Sigmoid colon (tissue), 7 donors: Measurements from ENCODE around the gene POU6F2. TPM values are rescaled to one million over a fixed set of nuclear protein-coding genes. Genes with fewer than 3 reads are reported as not detected.

ENCODE experiments used
- DNase-seq: peaks from one replicate; pipeline ENCODE4 v3.0.0-alpha.2; 2019
- H3K27ac ChIP-seq, 4 donors: fragments of 200-600 bp; sonication (generic); one replicate each; pipeline ENCODE4 v1.5.1; 2016 to 2019; ENCODE audit warnings: mild to moderate bottlenecking in 1 of 4
- H3K27me3 ChIP-seq, 3 donors: fragments of 200-600 bp; sonication (generic); one replicate each; pipeline ENCODE4 v1.5.1; 2019; ENCODE audit warnings: mild to moderate bottlenecking in 1 of 3
- H3K36me3 ChIP-seq, 4 donors: fragments of 200-600 bp; sonication (generic); one replicate each; pipeline ENCODE4 v1.5.1; 2016 to 2019
- H3K4me1 ChIP-seq, 4 donors: fragments of 200-600 bp; sonication (generic); one replicate each; pipeline ENCODE4 v1.5.1; 2017 to 2019
- H3K4me3 ChIP-seq, 4 donors: fragments of 200-600 bp; sonication (generic); one replicate each; pipeline ENCODE4 v1.5.1; 2017 to 2019; ENCODE audit warnings: mild to moderate bottlenecking in 2 of 4, moderate library complexity in 1 of 4
- H3K9me3 ChIP-seq, 4 donors: fragments of 200-600 bp in 3 of 4; sonication (generic) in 3 of 4; one replicate each; pipeline versions ENCODE4 v1.5.1 to v1.6.1; 2013 to 2019
- EP300 ChIP-seq, 4 donors: sonication (generic); formaldehyde crosslinking; IDR thresholded peaks; one replicate each; pipeline ENCODE4 v1.6.1; 2017; ENCODE audit warnings: antibody characterized with exemption in 4 of 4
- POLR2A ChIP-seq, 2 donors: fragments of 450-650 bp; IDR thresholded peaks; one replicate each; pipeline ENCODE4 v1.6.1; 2016; ENCODE audit warnings: antibody characterized with exemption in 2 of 2, mild to moderate bottlenecking in 2 of 2, moderate library complexity in 2 of 2
- POLR2AphosphoS5 ChIP-seq, 4 donors: sonication (generic); formaldehyde crosslinking; IDR thresholded peaks; one replicate each; pipeline ENCODE4 v1.6.1; 2017; ENCODE audit warnings: antibody characterized with exemption in 4 of 4
- WGBS, 2 donors: extraction: QIAGEN DNeasy Blood & Tissue Kit; methylation state at CpG; one replicate each; pipeline ENCODE4 v1.1.7; 2013; 5-methylcytosine and 5-hydroxymethylcytosine counted together
- intact Hi-C: fragments of 100-400 bp; cut with DNase I; formaldehyde crosslinking; loops from one replicate; pipeline ENCODE4 v1.15.1; 2023
- polyA plus RNA-seq, 3 donors: library from polyadenylated mRNA; stranded (reverse); fragments of 200-250 nt; gene quantifications; one replicate each; pipeline ENCODE4 v1.2.3, GENCODE V29; 2013
- total RNA-seq, 4 donors: library from RNA; depleted of rRNA; stranded (reverse); fragments of >200 nt; gene quantifications; one replicate each; pipeline ENCODE4 v1.1.0, GENCODE V29; 2016
- TF ChIP-seq, protein P1 (sequence below), 4 experiments: fragments of 450-650 bp in 3 of 4; fragments of 200-600 bp in 1 of 4; IDR thresholded peaks; one replicate each; pipeline ENCODE4 v1.5.1; 2016 to 2019; ENCODE audit warnings: antibody characterized with exemption in 4 of 4, mild to moderate bottlenecking in 3 of 4, moderate library complexity in 2 of 4
- donor health status: healthy with polysubstance abuse.
- donor health status: Bipolar disorder and iron deficiency.
- donor health status: healthy.

POU6F2 gene
- total and polyA plus RNA-seq, 7 donors: 0.04 TPM; not detected in 6

GRCh38 chr7:39313376-39313775 lies 335.7 kb downstream of the POU6F2 start:
- 32 to 67% methylated on average over 4 of the region's 4 CpGs for WGBS, 2 donors
- intact Hi-C loops: no loop called here
- TF ChIP-seq, protein P1, sequence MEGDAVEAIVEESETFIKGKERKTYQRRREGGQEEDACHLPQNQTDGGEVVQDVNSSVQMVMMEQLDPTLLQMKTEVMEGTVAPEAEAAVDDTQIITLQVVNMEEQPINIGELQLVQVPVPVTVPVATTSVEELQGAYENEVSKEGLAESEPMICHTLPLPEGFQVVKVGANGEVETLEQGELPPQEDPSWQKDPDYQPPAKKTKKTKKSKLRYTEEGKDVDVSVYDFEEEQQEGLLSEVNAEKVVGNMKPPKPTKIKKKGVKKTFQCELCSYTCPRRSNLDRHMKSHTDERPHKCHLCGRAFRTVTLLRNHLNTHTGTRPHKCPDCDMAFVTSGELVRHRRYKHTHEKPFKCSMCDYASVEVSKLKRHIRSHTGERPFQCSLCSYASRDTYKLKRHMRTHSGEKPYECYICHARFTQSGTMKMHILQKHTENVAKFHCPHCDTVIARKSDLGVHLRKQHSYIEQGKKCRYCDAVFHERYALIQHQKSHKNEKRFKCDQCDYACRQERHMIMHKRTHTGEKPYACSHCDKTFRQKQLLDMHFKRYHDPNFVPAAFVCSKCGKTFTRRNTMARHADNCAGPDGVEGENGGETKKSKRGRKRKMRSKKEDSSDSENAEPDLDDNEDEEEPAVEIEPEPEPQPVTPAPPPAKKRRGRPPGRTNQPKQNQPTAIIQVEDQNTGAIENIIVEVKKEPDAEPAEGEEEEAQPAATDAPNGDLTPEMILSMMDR (IDR thresholded peaks at IDR 0.05): no peak
- no peak for TF ChIP-seq POLR2AphosphoS5 (IDR thresholded peaks at IDR 0.05)
- no peak for TF ChIP-seq POLR2A (IDR thresholded peaks at IDR 0.05)
- TF ChIP-seq EP300 (IDR thresholded peaks at IDR 0.05): no peak

DNA sequence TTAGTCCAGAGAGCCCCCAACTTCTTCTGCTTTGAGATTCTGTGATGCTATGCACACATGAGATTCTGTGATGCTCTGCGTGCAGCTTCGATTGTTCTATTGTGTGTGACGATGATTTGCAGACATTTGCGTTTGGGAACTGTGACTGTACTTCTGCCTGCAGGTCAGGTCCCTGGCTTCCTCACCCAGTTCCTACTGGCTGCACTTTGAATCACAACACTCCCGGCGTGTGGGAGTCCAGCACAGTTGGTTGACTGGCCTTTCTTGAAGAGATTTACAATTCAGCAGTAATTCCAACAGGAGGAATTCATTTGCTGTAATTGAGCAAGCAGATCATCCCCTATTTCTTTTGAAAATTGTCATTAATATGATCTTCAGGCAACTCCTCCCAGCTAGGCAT lies 336.3 kb downstream of the POU6F2 start:
- H3K4me1 ChIP-seq: peaks cover 0 to 9% (median 0%) of the 10 kb centered on the region in 4 donors
- WGBS, 2 donors: 75 to 83% methylated on average over 6 of the region's 6 CpGs
- H3K36me3 ChIP-seq: no peaks in the 10 kb centered on the region
- H3K27me3 ChIP-seq: no peaks in the 10 kb centered on the region
- no peak overlapping the region for H3K27ac ChIP-seq
- no peaks in the 10 kb centered on the region for H3K9me3 ChIP-seq
- TF ChIP-seq POLR2AphosphoS5 (IDR thresholded peaks at IDR 0.05): no peak
- TF ChIP-seq POLR2A (IDR thresholded peaks at IDR 0.05): no peak
- no peak for TF ChIP-seq EP300 (IDR thresholded peaks at IDR 0.05)
- TF ChIP-seq, protein P1 (IDR thresholded peaks at IDR 0.05): no peak
- no peak overlapping the region for H3K4me3 ChIP-seq
- DNase-seq: no peak
- intact Hi-C loops: no loop called here

More at GRCh38 chr7:39313376-39313775, 335.7 kb downstream of the POU6F2 start:
- Histone ChIP-seq H3K27me3 (no peaks in the 10 kb centered on the region), H3K4me1 (peaks cover 0 to 9% (median 0%) of the 10 kb centered on the region in 4 donors), H3K36me3 (no peaks in the 10 kb centered on the region), H3K4me3 (no peak overlapping the region), H3K9me3 (no peaks in the 10 kb centered on the region), H3K27ac (no peak overlapping the region)
- DNase-seq: no peak

GRCh38 chr7:39317107-39317506 lies 339.4 kb downstream of the POU6F2 start:
- 60 to 72% methylated on average over 5 of the region's 5 CpGs for WGBS, 2 donors
- no peak overlapping the region for H3K27ac ChIP-seq
- no peaks in the 10 kb centered on the region for H3K36me3 ChIP-seq
- H3K9me3 ChIP-seq: no peaks in the 10 kb centered on the region
- no peak for TF ChIP-seq POLR2AphosphoS5 (IDR thresholded peaks at IDR 0.05)
- TF ChIP-seq, protein P1 (IDR thresholded peaks at IDR 0.05): no peak
- no peak for TF ChIP-seq POLR2A (IDR thresholded peaks at IDR 0.05)
- TF ChIP-seq EP300 (IDR thresholded peaks at IDR 0.05): no peak
- intact Hi-C loops: no loop called here
- no peak overlapping the region for H3K4me3 ChIP-seq
- no peak for DNase-seq
- peaks cover 0 to 9% (median 0%) of the 10 kb centered on the region in 4 donors for H3K4me1 ChIP-seq
- H3K27me3 ChIP-seq: no peaks in the 10 kb centered on the region

GRCh38 chr7:39317896-39318295 lies 340.2 kb downstream of the POU6F2 start:
- no peak overlapping the region for H3K4me3 ChIP-seq
- no peak overlapping the region for H3K27ac ChIP-seq
- H3K9me3 ChIP-seq: no peaks in the 10 kb centered on the region
- H3K27me3 ChIP-seq: no peaks in the 10 kb centered on the region
- DNase-seq: no peak
- peaks cover 0 to 9% (median 0%) of the 10 kb centered on the region in 4 donors for H3K4me1 ChIP-seq
- TF ChIP-seq, protein P1 (IDR thresholded peaks at IDR 0.05): no peak
- TF ChIP-seq EP300 (IDR thresholded peaks at IDR 0.05) (no peak), POLR2A (IDR thresholded peaks at IDR 0.05) (no peak), POLR2AphosphoS5 (IDR thresholded peaks at IDR 0.05) (no peak)
- 62 to 75% methylated on average over 5 of the region's 5 CpGs for WGBS, 2 donors
- no peaks in the 10 kb centered on the region for H3K36me3 ChIP-seq
- intact Hi-C loops: no loop called here

GRCh38 chr7:39321245-39321644 lies 343.5 kb downstream of the POU6F2 start:
- 47 to 67% methylated on average over 3 of the region's 3 CpGs for WGBS, 2 donors
- Histone ChIP-seq H3K27ac (no peak overlapping the region), H3K9me3 (no peaks in the 10 kb centered on the region), H3K27me3 (no peaks in the 10 kb centered on the region), H3K4me3 (no peak overlapping the region), H3K36me3 (no peaks in the 10 kb centered on the region), H3K4me1 (peaks cover 0 to 5% (median 0%) of the 10 kb centered on the region in 4 donors)
- TF ChIP-seq EP300 (IDR thresholded peaks at IDR 0.05): no peak
- TF ChIP-seq, protein P1 (IDR thresholded peaks at IDR 0.05): no peak
- TF ChIP-seq POLR2AphosphoS5 (IDR thresholded peaks at IDR 0.05): no peak
- no peak for TF ChIP-seq POLR2A (IDR thresholded peaks at IDR 0.05)
- intact Hi-C loops: no loop called here
- DNase-seq: no peak
